Activated T-helper 9 cell treated with anti-CD3 and anti-CD28 coated beads, Interleukin-2, amount 50 U/mL, for 16 hours (primary cell): ENCODE results near the gene OLR1.

Experiments used
- DNase-seq: peaks from one replicate; pipeline ENCODE4 v3.0.0-alpha.2; 2020; ENCODE audit warnings: low read depth

OLR1 gene

DNA sequence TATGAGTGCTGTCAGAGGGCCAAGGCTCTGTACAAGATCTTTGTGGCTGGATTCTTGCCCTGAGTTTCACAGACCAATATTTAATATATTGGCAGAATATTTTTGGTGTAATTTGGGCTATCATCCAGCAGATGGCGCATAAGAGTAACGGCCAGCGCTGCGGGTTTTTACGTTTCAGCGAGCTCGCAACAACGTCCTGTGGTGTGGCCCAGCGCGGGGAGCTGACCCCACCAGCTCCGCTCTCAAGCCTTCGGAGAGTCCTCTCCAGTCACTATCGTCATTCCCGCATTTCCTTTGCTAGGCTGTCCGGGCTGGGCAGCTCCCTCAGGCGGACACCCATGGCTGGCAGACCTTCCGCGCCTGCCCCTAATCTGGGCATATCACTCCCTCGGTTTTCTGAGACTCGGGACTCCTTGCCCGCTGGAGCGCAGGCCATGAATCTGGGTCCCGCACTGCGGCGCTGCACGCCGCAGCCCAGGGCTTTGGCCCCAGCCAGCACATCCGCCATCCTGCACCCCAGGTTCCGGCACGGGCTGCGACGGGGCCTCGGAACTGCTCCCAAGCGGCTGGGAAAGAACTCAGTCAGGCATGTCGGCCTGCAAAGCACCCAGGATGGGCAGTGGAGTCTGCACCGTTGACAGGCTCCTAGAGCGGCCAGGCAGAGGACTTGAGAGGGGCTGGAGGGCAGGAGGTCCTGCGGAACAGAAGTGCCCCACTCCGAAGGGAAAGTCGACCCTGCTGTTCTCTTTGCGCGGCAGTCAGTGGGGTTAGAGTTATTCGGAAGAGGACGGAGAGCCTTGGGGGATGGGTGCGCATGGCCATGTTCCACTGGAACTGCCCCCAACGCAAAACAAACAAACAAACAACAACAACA, 18.4 kb downstream of the OLR1 start:
- peak; percentile 28 for DNase-seq

DNA sequence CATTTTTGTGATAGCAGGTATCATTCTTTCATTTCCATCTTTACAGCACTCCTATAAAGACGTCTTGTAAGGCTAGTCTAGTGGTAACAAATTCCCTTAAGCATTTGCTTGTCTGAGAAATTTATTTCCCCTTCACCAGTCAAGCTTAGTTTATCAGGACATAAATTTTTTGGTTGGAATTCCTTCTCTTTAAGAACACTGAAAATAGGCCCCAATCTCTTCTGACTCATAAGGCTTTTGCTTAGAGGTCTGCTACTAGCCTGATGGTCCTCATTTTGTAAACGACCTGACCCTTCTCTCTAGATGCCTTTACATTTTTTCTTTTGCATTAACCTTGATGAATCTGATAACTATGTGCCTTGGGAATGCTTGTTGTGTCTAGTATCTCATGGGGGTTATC, 20.3 kb downstream of the OLR1 start:
- DNase-seq, result no peak

DNA sequence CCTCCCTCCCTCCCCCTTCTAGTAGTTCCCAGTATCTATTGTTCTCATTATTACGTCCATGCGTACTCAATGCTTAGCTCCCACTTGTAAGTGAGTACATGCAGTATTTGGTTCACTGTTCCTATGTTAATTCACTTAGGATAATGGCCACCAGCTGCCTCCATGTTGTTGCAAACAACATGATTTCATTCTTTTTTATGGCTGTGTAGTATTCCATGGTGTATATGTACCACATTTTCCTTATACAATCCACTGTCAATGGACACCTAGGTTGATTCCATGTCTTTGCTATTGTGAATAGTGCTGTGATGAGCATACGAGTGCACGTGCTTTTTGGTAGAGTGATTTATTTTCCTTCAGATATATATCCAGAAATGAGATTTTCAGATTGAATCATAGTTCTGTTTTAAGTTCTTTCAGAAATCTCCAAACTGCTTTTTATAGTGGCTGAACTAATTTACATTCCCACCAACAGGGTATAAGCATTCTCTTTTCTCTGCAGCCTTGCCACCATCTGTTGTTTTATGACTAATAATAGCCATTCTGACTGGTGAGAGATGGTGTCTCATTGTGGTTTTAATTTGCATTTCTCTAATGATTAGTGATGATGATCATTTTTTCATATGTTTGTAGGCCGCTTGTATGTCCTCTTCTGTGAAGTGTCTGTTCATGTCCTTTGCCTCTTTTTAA, 24.1 kb downstream of the OLR1 start:
- DNase-seq, result no peak

GRCh38 chr12:10142976-10143589, 28.8 kb downstream of the OLR1 start:
- DNase-seq, result no peak

- no peak for DNase-seq
These were observed 31.9 kb downstream of the OLR1 start for GRCh38 chr12:10140001-10140400.

- DNase-seq, result no peak
These were observed 35.2 kb downstream of the OLR1 start for GRCh38 chr12:10136637-10137205.

DNA sequence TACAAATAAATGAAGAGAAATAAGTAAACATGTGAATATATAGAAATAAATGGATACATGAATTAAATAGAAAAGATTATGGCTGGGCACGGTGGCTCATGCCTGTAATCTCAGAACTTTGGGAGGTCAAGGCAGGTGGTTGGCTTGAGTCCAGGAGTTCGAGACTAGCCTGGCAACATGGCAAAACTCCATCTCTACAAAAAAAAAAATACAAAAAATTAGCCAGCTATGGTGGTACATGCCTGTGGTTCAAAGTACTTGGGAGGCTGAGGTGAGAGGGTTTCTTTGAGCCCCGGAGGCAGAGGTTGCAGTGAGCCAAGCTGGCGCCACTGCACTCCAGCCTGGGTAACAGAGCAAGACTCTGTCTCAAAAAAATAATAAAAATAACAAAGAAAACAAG, 36.8 kb downstream of the OLR1 start:
- DNase-seq, result no peak

DNA sequence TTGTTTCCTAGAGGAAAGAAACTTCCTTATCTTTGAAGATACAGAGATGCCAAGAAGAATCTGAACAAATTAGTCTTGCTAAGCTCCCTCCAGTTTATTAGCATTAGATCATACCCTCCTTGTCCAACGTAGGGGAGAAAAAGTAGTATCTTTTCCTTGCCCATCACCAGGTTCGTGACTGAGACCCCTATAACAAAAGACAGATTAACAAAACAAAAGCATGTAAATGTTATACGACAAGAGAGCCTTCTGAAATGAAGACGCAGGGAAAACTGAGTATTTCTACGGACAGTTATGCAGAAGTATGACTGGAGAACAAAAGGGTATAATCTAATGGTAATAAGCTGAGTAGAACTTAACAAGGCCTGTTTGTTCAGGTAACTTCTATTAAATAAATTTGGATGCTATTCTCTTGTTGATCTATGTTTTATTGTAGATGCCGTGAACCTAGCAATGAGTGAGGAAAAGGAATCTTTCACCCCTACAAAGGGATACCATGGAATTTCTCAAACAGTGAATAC, 39.0 kb downstream of the OLR1 start:
- no peak for DNase-seq

- no peak for DNase-seq
These were observed 40.7 kb downstream of the OLR1 start for GRCh38 chr12:10131111-10131690.

DNA sequence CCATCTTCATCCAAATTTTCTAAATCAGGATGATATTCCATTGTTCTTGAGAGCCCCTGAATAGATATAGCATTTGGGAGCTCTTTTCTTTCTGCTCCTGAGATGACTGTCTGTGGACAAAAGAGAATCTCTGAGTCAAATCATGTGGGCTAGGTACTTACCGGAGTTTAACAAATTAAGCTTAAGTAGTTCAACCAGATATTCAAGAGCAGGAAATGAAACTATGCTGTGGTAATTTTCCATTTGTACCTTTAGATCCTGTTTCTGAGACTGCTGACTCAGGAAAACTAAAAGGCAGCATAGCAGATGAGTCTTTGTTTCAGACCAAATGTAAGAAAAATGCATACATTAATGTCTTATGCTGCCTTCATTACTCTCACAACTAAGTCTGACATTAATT, 41.9 kb downstream of the OLR1 start, which contains the start of gene CLEC7A:
Gene CLEC7A (minus strand): TSS at position 158 of the 400 bp plus-strand sequence. CDS start 117 bp downstream, at position 41.
- DNase-seq, result no peak

- DNase-seq, result no peak
These were observed 43.2 kb downstream of the OLR1 start for GRCh38 chr12:10128687-10129086.

DNA sequence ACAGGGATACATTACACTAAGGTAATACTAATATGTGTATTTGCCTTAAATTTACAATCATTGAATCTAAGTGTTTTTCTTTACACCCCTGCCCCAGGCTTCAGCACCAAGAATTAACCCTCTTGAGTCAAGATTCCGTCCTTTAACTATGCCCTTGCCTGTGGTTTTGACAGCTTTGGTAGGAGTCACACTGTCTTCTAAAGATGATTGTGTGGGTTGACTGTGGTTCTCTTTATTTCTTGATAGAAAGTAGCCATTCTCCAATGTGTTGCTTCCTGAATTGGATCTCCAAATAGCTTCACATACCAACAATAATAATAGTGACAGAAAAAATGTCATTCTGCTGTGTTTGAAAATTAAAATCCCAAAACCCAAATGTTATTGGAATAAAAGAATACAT, 45.5 kb downstream of the OLR1 start:
- no peak for DNase-seq

- no peak for DNase-seq
These were observed 49.2 kb downstream of the OLR1 start for GRCh38 chr12:10122689-10123088.

- no peak for DNase-seq
These were observed 50.7 kb downstream of the OLR1 start for GRCh38 chr12:10121278-10121677.

- no peak for DNase-seq
These were observed 52.9 kb downstream of the OLR1 start for GRCh38 chr12:10119066-10119465.

DNA sequence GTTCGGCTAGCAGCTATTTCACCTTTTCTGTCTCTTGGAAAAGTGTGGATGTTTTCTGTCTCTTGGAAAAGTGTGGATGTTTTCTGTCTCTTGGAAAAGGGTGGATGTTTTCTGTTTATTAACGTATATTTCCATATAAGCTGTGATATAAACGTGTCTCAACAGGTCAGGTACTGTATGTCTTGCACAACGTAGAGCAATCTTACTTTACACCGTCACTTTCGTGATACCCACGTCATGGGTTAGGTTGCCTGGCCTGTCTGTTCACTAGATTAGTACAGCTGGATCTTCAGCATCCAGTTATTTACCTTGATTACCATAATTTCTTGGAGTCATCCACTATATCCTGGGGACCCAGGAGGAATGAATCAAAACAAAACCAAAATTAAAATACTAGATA, 56.0 kb downstream of the OLR1 start:
- no peak for DNase-seq

DNA sequence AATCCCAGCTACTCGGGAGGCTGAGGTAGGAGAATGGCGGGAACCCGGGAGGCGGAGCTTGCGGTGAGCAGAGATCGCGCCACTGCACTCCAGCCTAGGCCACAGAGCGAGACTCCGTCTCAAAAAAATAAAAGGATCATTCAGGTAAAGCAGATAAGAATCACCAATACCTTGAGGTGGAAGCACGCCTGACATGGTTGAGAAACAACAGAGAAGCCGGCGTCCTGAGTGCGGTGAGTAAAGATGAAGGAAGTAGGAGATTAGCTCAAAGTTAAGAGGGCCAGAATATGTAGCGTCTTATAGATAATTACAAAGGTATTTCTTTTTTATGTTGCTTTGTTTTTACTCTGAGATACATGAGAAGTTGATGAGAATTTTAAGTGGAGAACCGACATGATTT, 56.6 kb downstream of the OLR1 start:
- DNase-seq, result no peak

GRCh38 chr12:10113920-10114319, 58.0 kb downstream of the OLR1 start:
- no peak for DNase-seq

- DNase-seq, result no peak
These were observed 58.9 kb downstream of the OLR1 start for GRCh38 chr12:10113075-10113474.

- no peak for DNase-seq
These were observed 60.5 kb downstream of the OLR1 start for GRCh38 chr12:10111451-10111850.

GRCh38 chr12:10110256-10110844, 61.6 kb downstream of the OLR1 start:
- no peak for DNase-seq
